Adrenal gland (tissue), 12 donors: ENCODE data around the gene CCNK. TPM values are rescaled to one million over a fixed set of nuclear protein-coding genes. Genes with fewer than 3 reads are reported as not detected.

Source experiments
- DNase-seq, 7 donors: peaks; one replicate each; pipeline ENCODE4 v3.0.0-alpha.2; 2019 to 2020
- H3K27ac ChIP-seq, 5 donors: fragments of 200-600 bp; sonication (generic) in 4 of 5; 1 replicate in 3 of 5; 2 replicates in 2 of 5; pipeline versions ENCODE4 v1.5.1 to v1.8.0; 2016 to 2020; ENCODE audit warnings: mild to moderate bottlenecking in 1 of 5
- H3K27me3 ChIP-seq: fragments of 200-600 bp; 2 replicates; pipeline ENCODE4 v1.8.0; 2021
- H3K36me3 ChIP-seq, 2 donors: fragments of 200-600 bp; replicated peaks in 1 of 2; 1 replicate in 1 of 2; 2 replicates in 1 of 2; pipeline versions ENCODE4 v1.5.1 to v1.8.0; 2018 to 2022
- H3K4me1 ChIP-seq, 2 donors: fragments of 200-600 bp; replicated peaks in 1 of 2; 1 replicate in 1 of 2; 2 replicates in 1 of 2; pipeline versions ENCODE4 v1.5.1 to v1.8.0; 2018 to 2021
- H3K4me3 ChIP-seq, 4 donors: fragments of 200-600 bp; sonication (generic) in 3 of 4; one replicate each; pipeline ENCODE4 v1.5.1; 2016 to 2018
- H3K9me3 ChIP-seq, 3 donors: fragments of 200-600 bp; sonication (generic) in 1 of 3; replicated peaks in 1 of 3; 1 replicate in 2 of 3; 2 replicates in 1 of 3; pipeline versions ENCODE4 v1.5.1 to v1.8.0; 2016 to 2021
- POLR2A ChIP-seq, 2 donors: fragments of 450-650 bp; IDR thresholded peaks; one replicate each; pipeline ENCODE4 v1.6.1; 2017; ENCODE audit warnings: antibody characterized with exemption in 2 of 2, mild to moderate bottlenecking in 2 of 2, moderate library complexity in 1 of 2
- WGBS, 4 donors: extraction: QIAGEN DNeasy Blood & Tissue Kit in 2 of 4; methylation state at CpG; one replicate each; pipeline versions ENCODE4 v1.1.5 to v1.1.7; 2013 to 2017; 5-methylcytosine and 5-hydroxymethylcytosine counted together
- intact Hi-C, 2 donors: fragments of 100-400 bp; cut with DNase I; formaldehyde crosslinking; loops; one replicate each; pipeline versions ENCODE4 v1.14.1 to v1.15.0; 2022 to 2023
- polyA plus RNA-seq, 3 donors: library from polyadenylated mRNA; stranded (reverse); fragments of 200-250 nt in 2 of 3; fragments of 350-450 nt in 1 of 3; fragmentation: Illumina TruSeq in 1 of 3; extraction: RNeasy Lipid Tissue Mini Kit (QIAGEN cat#74804) in 1 of 3; gene quantifications; one replicate each; pipeline ENCODE4 v1.2.3, GENCODE V29; 2013 to 2014
- total RNA-seq, 9 donors: library from RNA; depleted of rRNA in 4 of 9; stranded (reverse); fragments of >200 nt in 4 of 9; fragments of 120-200 nt in 1 of 9; fragmentation: NEBNext Ultra II Directional in 1 of 9; extraction: Animal tissue kit (Norgen Biotek cat#: 25700) in 1 of 9; gene quantifications; one replicate each; pipeline versions ENCODE4 v1.1.0 to v1.2.4, GENCODE V29; 2013 to 2023
- TF ChIP-seq, protein P1 (sequence below), 6 experiments: fragments of 450-650 bp in 4 of 6; fragments of 200-600 bp in 2 of 6; sonication (generic) in 1 of 6; IDR thresholded peaks; 1 replicate in 5 of 6; 2 replicates in 1 of 6; pipeline versions ENCODE4 v1.5.1 to v1.8.0; 2016 to 2021; ENCODE audit warnings: antibody characterized with exemption in 6 of 6, mild to moderate bottlenecking in 2 of 6, moderate library complexity in 1 of 6
- donor health status: healthy with polysubstance abuse.
- donor health status: Bipolar disorder and iron deficiency.
- donor health status: DM: yes; HTN: yes; CAD: no.
- donor health status: DM: no; HTN: no; CAD: no.
- donor health status: DM: no; HTN: no; CAD: no.
- donor health status: DM: yes; HTN: yes; CAD: no.

CCNK gene
- total and polyA plus RNA-seq, 12 donors = 9.9 to 44.3 (median 20.2) TPM

GRCh38 chr14:99538275-99538674 is 57.1 kb downstream of the CCNK start:
- intact Hi-C loops = no loop called here
- H3K27ac ChIP-seq = peak overlapping the region; percentile 20 to 84 (median 70)

GRCh38 chr14:99538733-99539132 is 57.5 kb downstream of the CCNK start:
- no peak for DNase-seq
- H3K27me3 ChIP-seq = no peaks in the 10 kb centered on the region
- no peaks in the 10 kb centered on the region for H3K9me3 ChIP-seq
- intact Hi-C loops = no loop called here
- TF ChIP-seq, protein P1, sequence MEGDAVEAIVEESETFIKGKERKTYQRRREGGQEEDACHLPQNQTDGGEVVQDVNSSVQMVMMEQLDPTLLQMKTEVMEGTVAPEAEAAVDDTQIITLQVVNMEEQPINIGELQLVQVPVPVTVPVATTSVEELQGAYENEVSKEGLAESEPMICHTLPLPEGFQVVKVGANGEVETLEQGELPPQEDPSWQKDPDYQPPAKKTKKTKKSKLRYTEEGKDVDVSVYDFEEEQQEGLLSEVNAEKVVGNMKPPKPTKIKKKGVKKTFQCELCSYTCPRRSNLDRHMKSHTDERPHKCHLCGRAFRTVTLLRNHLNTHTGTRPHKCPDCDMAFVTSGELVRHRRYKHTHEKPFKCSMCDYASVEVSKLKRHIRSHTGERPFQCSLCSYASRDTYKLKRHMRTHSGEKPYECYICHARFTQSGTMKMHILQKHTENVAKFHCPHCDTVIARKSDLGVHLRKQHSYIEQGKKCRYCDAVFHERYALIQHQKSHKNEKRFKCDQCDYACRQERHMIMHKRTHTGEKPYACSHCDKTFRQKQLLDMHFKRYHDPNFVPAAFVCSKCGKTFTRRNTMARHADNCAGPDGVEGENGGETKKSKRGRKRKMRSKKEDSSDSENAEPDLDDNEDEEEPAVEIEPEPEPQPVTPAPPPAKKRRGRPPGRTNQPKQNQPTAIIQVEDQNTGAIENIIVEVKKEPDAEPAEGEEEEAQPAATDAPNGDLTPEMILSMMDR (IDR thresholded peaks at IDR 0.05) = no peak
- TF ChIP-seq POLR2A (IDR thresholded peaks at IDR 0.05) = no peak
- no peak overlapping the region for H3K4me3 ChIP-seq
- WGBS, 4 donors = 44 to 78% (median 54%) methylated on average over 3 to 5 of the region's 5 CpGs
- no peaks in the 10 kb centered on the region for H3K36me3 ChIP-seq
- peak overlapping the region in 4 of 5 donors; percentile 24 to 84 (median 72) for H3K27ac ChIP-seq
- peaks cover 27 to 34% of the 10 kb centered on the region in 2 donors for H3K4me1 ChIP-seq

More at GRCh38 chr14:99538275-99538674, 57.1 kb downstream of the CCNK start:
- peak; percentile 69 to 85 (median 83) for DNase-seq
- H3K36me3 ChIP-seq = no peaks in the 10 kb centered on the region
- H3K4me1 ChIP-seq = peaks cover 25 to 30% of the 10 kb centered on the region in 2 donors
- H3K9me3 ChIP-seq = no peaks in the 10 kb centered on the region
- no peak overlapping the region for H3K4me3 ChIP-seq
- no peaks in the 10 kb centered on the region for H3K27me3 ChIP-seq
- WGBS, 4 donors = 25 to 51% (median 42%) methylated on average over 8 to 9 of the region's 9 CpGs
- TF ChIP-seq, protein P1 (IDR thresholded peaks at IDR 0.05) = peak in 4 of 6 experiments; percentile 18 to 42 (median 33)
- peak in 1 of 2 donors; percentile 54 for TF ChIP-seq POLR2A (IDR thresholded peaks at IDR 0.05)

- intact Hi-C loops = no loop called here
- Histone ChIP-seq H3K27ac (no peak overlapping the region), H3K9me3 (no peaks in the 10 kb centered on the region), H3K4me1 (peaks cover 33 to 42% of the 10 kb centered on the region in 2 donors), H3K36me3 (no peaks in the 10 kb centered on the region), H3K27me3 (no peaks in the 10 kb centered on the region), H3K4me3 (no peak overlapping the region)
- no peak for DNase-seq
- WGBS, 4 donors = 68 to 83% (median 76%) methylated on average over 9 of the region's 9 CpGs
- TF ChIP-seq, protein P1 (IDR thresholded peaks at IDR 0.05) = no peak
- no peak for TF ChIP-seq POLR2A (IDR thresholded peaks at IDR 0.05)
Measured at GRCh38 chr14:99539491-99539890, 58.3 kb downstream of the CCNK start.

DNA sequence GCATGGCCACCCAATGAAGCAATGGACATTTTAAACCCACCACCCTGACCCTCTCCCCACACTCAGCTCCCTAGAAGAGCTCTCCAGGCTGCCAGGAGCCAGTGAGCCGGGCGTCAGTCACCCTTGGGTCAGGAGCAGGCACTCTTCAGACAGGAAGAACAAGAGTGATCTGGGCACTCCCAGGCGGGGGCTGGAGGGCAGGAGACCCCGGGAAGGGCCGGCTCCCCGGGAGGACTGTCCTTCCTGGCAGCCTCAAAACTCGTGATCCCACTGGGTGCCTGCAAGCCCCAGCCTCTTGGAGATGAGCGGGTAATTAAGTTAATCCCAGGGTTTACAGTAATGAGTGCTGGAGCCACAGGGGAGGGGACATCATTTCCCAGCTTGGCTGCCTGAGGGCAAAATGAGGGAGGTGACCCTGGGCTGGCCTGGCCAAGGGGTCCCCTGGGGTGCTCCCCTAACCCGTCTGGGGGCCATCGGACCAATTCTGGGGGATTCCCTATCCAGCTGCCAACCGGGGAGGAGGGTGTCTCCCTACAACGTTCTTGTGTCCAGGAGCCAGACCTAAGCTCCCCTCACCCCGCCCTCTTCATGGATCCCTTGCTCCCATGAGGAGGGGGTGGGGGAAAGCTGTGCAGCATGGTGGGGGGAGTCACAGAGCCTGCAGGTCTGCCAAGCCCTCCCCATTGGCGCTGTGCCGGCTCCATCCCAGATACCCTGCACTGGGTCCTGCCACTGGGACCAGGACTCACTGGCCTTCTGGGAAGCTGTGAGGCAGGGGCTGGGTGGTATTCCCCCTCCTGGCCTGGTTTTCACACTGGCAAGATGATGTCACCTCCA is 59.2 kb downstream of the CCNK start:
- H3K9me3 ChIP-seq = no peaks in the 10 kb centered on the region
- no peaks in the 10 kb centered on the region for H3K36me3 ChIP-seq
- no peak overlapping the region for H3K4me3 ChIP-seq
- H3K4me1 ChIP-seq = peaks cover 33 to 51% of the 10 kb centered on the region in 2 donors
- 77 to 86% (median 79%) methylated on average over 6 to 15 of the region's 15 CpGs for WGBS, 4 donors
- no peaks in the 10 kb centered on the region for H3K27me3 ChIP-seq
- intact Hi-C loops = no loop called here
- no peak for TF ChIP-seq POLR2A (IDR thresholded peaks at IDR 0.05)
- TF ChIP-seq, protein P1 (IDR thresholded peaks at IDR 0.05) = no peak
- no peak for DNase-seq
- H3K27ac ChIP-seq = peak overlapping the region in 1 of 5 donors; percentile 1
